ENCODE measurements around the gene ELP1.
"Not testable (repeated sequence)": the region's sequence is repeated elsewhere in the genome, so short reads cannot be mapped to it uniquely, and the experiment has no call there.

DNA sequence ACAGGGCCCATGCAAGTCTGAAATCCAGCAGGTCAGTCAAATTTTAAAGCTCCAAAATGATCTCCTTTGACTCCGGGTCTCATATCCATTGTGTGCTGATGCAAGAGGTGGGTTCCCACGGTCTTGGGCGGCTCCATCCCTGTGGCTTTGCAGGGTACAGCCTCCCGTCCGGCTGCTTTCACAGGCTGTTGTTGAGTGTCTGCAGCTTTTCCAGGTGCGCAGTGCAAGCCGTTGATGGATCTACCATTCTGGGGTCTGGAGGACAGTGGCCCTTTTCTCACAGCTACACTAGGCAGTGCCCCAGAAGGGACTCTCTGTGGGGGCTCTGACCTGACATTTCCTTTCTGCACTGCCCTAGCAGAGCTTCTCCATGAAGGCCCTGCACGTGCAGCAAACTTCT, 85.6 kb downstream of the ELP1 start:
- TF ChIP-seq SUZ12 (IDR thresholded peaks at IDR 0.05; ENCODE audit: extremely low read depth, insufficient read depth, insufficient read length); YY1 (IDR thresholded peaks at IDR 0.05; ENCODE audit: insufficient read depth, insufficient read length): not testable (repeated sequence)
